Left ventricle myocardium inferior (tissue), 1 donor: ENCODE results near the gene TMEM186. TPM values are rescaled to one million over a fixed set of nuclear protein-coding genes. Genes with fewer than 3 reads are reported as not detected.
"Not testable (repeated sequence)": the region's sequence is repeated elsewhere in the genome, so short reads cannot be mapped to it uniquely, and the experiment has no call there.

Experiments used
- DNase-seq: peaks from one replicate; pipeline ENCODE4 v3.0.0-alpha.2; 2020
- H3K27ac ChIP-seq: fragments of 200-600 bp; replicated peaks from 2 replicates; pipeline ENCODE4 v1.8.0; 2021
- H3K27me3 ChIP-seq: fragments of 200-600 bp; 2 replicates; pipeline ENCODE4 v1.8.0; 2021; ENCODE audit warnings: low read depth
- H3K36me3 ChIP-seq: fragments of 200-600 bp; 2 replicates; pipeline ENCODE4 v1.8.0; 2021
- H3K4me1 ChIP-seq: fragments of 200-600 bp; 2 replicates; pipeline ENCODE4 v1.8.0; 2021
- H3K4me3 ChIP-seq: fragments of 200-600 bp; 2 replicates; pipeline ENCODE4 v1.8.0; 2021; ENCODE audit warnings: mild to moderate bottlenecking, moderate library complexity
- H3K9me3 ChIP-seq: fragments of 200-600 bp; replicated peaks from 2 replicates; pipeline ENCODE4 v1.8.0; 2021
- intact Hi-C: fragments of 100-400 bp; cut with micrococcal nuclease; formaldehyde crosslinking; loops from one replicate; pipeline ENCODE4 v1.11.0; 2022
- total RNA-seq: library from RNA; stranded (reverse); fragmentation: NEBNext Ultra II Directional; extraction: Animal tissue kit (Norgen Biotek cat#: 25700); gene quantifications from one replicate; pipeline ENCODE4 v1.2.1, GENCODE V29; 2021
- TF ChIP-seq, protein P1 (sequence below): fragments of 200-600 bp; IDR thresholded peaks from 2 replicates; pipeline ENCODE4 v1.8.0; 2021; ENCODE audit warnings: antibody characterized with exemption, mild to moderate bottlenecking, borderline replicate concordance
- donor health status: DM: no; HTN: yes; CAD: no; lungs with severe emphysema.

The TMEM186 gene
- total RNA-seq, 1 donor from 2014 or later = 16.4 TPM

DNA sequence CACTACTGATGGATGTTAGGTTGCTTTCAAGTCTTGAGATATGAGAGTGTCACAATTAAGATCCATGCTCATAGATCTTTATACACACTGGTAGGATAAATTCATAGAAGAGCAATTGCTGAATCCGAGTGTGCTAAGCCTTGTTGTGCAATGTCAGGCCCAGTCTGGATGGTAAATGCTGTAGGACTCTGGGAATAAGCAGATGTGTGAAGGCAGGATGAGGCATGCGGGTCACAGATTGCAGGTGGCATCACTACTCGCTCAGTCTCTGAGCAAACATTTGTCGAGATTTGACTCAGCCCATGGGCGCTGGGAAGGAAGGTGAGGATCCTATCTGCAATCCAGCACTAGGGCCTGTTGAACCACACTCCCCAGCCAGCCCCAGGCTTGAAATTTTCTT is 40.7 kb downstream of the TMEM186 start:
- H3K4me1 ChIP-seq = peaks cover 7% of the 10 kb centered on the region
- no peaks in the 10 kb centered on the region for H3K36me3 ChIP-seq
- TF ChIP-seq, protein P1, sequence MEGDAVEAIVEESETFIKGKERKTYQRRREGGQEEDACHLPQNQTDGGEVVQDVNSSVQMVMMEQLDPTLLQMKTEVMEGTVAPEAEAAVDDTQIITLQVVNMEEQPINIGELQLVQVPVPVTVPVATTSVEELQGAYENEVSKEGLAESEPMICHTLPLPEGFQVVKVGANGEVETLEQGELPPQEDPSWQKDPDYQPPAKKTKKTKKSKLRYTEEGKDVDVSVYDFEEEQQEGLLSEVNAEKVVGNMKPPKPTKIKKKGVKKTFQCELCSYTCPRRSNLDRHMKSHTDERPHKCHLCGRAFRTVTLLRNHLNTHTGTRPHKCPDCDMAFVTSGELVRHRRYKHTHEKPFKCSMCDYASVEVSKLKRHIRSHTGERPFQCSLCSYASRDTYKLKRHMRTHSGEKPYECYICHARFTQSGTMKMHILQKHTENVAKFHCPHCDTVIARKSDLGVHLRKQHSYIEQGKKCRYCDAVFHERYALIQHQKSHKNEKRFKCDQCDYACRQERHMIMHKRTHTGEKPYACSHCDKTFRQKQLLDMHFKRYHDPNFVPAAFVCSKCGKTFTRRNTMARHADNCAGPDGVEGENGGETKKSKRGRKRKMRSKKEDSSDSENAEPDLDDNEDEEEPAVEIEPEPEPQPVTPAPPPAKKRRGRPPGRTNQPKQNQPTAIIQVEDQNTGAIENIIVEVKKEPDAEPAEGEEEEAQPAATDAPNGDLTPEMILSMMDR = no peak
- H3K4me3 ChIP-seq = no peak overlapping the region
- intact Hi-C loops = no loop called here
- H3K27ac ChIP-seq = no peak overlapping the region
- H3K9me3 ChIP-seq = no peaks in the 10 kb centered on the region
- no peaks in the 10 kb centered on the region for H3K27me3 ChIP-seq
- no peak for DNase-seq

DNA sequence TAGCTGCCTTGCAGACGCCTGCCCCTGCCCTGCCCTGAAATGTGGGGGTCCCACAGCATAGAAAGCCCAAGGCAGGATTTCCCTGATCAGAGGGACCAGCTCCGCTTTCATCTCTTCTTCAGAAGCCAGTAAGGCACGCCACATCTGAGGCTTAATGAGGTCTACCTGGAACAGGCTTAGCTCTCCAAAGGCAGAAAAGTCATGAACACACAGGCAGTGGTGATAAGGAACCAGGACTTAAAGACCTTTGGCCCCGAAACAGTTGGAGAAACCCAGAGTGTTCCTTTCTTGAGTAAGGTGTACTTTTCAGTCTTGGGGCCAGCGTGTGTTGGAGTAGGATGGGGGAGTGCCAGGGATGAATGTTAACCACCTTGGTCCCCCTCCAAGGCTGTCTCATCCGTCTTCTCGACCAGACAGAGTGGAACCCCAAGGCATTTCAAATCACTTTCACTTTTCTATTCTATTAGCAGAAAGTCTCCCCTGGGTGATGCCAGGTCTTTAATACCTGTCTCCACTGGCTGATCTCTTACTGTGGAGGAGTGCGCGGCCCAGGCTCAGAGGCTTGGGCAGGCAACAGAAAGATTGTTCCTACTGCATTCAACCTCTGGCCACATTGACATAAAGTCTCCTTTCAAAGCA is 43.9 kb downstream of the TMEM186 start:
- peaks cover 4% of the 10 kb centered on the region for H3K36me3 ChIP-seq
- TF ChIP-seq, protein P1 = no peak
- peaks cover 11% of the 10 kb centered on the region for H3K4me1 ChIP-seq
- intact Hi-C loops = no loop called here
- H3K27me3 ChIP-seq = no peaks in the 10 kb centered on the region
- H3K9me3 ChIP-seq = no peaks in the 10 kb centered on the region
- no peak overlapping the region for H3K27ac ChIP-seq
- H3K4me3 ChIP-seq = no peak overlapping the region
- no peak for DNase-seq

DNA sequence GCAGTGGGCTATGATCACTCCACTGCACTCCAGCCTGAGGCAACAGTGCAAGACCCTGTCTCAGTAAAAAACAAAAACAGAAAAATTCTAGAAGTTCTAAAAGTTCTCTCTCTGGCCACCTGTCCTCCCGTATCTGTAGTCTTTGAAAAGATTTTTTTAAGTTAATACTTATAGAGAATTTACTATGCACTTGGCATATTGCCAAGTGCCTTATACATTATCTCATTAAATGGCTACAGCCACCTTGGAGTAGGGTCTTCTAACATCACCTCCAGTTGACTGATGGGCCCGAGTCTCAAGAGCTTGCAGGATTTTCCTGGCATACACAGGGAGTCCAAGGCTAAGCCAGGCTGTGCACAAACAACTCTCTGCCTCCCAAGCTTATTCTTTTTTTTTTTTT is 44.7 kb downstream of the TMEM186 start:
- Histone ChIP-seq H3K9me3 (no peaks in the 10 kb centered on the region), H3K4me3 (no peak overlapping the region), H3K27ac (no peak overlapping the region), H3K4me1 (peaks cover 11% of the 10 kb centered on the region), H3K36me3 (peaks cover 4% of the 10 kb centered on the region), H3K27me3 (no peaks in the 10 kb centered on the region)
- DNase-seq = no peak
- TF ChIP-seq, protein P1 = no peak
- intact Hi-C loops = no loop called here

DNA sequence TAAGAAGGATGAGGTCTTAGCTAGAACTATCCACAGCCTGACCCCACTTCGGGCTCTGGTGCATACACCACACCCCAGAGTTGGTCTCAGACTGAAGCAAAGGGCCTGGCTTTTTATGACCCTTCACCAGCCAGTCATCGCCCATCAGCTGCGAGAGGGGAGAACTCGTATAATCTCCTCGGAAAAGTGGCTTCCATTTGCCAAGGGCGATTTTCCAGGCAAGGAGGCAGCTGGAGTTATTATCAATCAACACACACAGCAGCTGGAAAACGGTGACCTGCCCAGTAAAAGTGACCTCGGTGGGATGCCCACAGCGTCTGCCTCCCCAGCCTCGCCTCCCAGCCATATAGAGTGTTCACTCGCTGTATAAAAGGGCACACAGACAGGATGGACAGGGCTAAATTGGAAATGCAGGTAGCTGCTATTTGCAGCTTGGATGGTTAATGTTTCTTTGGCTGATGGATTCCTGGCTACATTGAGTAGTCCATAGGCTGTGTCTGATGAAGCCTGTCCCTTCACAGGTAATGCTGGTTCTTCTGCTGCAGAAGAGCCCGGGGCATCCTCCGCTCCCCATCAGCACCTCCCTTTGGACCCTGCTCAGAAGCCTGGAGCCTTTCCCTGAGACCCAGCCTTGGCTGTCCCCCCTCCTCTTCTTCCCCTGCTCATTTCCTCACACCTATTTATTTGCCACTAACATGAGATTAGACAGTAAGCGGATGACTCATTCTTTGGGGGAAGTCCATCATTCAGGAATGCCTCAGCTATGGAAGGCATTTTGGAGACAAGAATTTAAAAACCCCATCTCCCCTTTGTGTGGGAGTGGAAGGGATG is 45.7 kb downstream of the TMEM186 start:
- H3K27ac ChIP-seq = no peak overlapping the region
- TF ChIP-seq, protein P1 = no peak
- H3K27me3 ChIP-seq = no peaks in the 10 kb centered on the region
- H3K36me3 ChIP-seq = peaks cover 4% of the 10 kb centered on the region
- no peaks in the 10 kb centered on the region for H3K9me3 ChIP-seq
- no peak for DNase-seq
- H3K4me1 ChIP-seq = peaks cover 11% of the 10 kb centered on the region
- intact Hi-C loops = no loop called here
- no peak overlapping the region for H3K4me3 ChIP-seq

DNA sequence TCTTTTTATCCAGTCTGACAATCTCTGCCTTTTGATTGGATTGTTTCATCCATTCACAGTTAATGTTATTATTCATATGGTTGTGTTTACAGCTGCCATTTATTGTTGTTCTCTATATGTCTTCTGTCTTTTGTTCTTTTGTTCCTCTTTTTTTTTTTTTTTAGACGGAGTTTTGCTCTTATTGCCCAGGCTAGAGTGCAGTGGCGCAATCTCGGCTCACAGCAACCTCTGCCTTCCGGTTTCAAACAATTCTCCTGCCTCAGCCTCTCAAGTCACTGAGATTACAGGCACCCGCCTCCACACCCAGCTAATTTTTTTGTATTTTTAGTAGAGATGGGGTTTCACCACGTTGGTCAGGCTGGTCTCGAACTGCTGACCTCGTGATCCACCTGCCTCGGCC is 48.5 kb downstream of the TMEM186 start:
- H3K4me3 ChIP-seq, H3K36me3 ChIP-seq, H3K9me3 ChIP-seq, H3K27me3 ChIP-seq, intact Hi-C loops, DNase-seq, H3K27ac ChIP-seq: not testable (repeated sequence)
- H3K4me1 ChIP-seq = peaks cover 11% of the 10 kb centered on the region

Other genes with a start within 250 kb of the TMEM186 start
- not detected for gene TMEM114, start 207.1 kb downstream of the TMEM186 start, total RNA-seq
- 27.3 TPM for gene METTL22, start 175.9 kb downstream of the TMEM186 start, total RNA-seq
- gene ABAT, start 123.0 kb downstream of the TMEM186 start, total RNA-seq = 14.5 TPM
- 13.7 TPM for gene PMM2, start 200 bp upstream of the TMEM186 start, total RNA-seq
- 23.9 TPM for gene CARHSP1, start 71.4 kb upstream of the TMEM186 start, total RNA-seq
- gene LITAFD, start 84.7 kb upstream of the TMEM186 start, total RNA-seq = not detected
- 54.7 TPM for gene USP7, start 166.3 kb upstream of the TMEM186 start, total RNA-seq